Activated naive CD8-positive, alpha-beta T cell treated with anti-CD3 and anti-CD28 coated beads, Interleukin-2, amount 50 U/mL, for 16 hours (primary cell): ENCODE results near the gene ATP2C2.
"Not testable (repeated sequence)": the region's sequence is repeated elsewhere in the genome, so short reads cannot be mapped to it uniquely, and the experiment has no call there.

Source experiments
- DNase-seq: peaks from one replicate; pipeline ENCODE4 v3.0.0-alpha.2; 2020; ENCODE audit warnings: low read depth, low spot score

The ATP2C2 gene

GRCh38 chr16:84418056-84418849 is 49.9 kb downstream of the ATP2C2 start:
- DNase-seq, result no peak

GRCh38 chr16:84419730-84420129 is 51.4 kb downstream of the ATP2C2 start:
- DNase-seq, result no peak

- DNase-seq, result not testable (repeated sequence)
Measured at GRCh38 chr16:84420556-84420955, 52.2 kb downstream of the ATP2C2 start.

GRCh38 chr16:84421081-84421937 is 53.0 kb downstream of the ATP2C2 start:
- DNase-seq, result no peak

- DNase-seq, result no peak
Measured at GRCh38 chr16:84421938-84422220, 53.5 kb downstream of the ATP2C2 start.

- no peak for DNase-seq
Measured at GRCh38 chr16:84423416-84423837, 55.1 kb downstream of the ATP2C2 start.

- DNase-seq, result no peak
Measured at GRCh38 chr16:84425696-84426095, 57.4 kb downstream of the ATP2C2 start.

GRCh38 chr16:84426804-84427203 is 58.5 kb downstream of the ATP2C2 start:
- DNase-seq, result no peak

GRCh38 chr16:84427553-84427952 is 59.2 kb downstream of the ATP2C2 start:
- DNase-seq, result no peak

- DNase-seq, result no peak
Measured at GRCh38 chr16:84430860-84431259, 62.5 kb downstream of the ATP2C2 start.

- no peak for DNase-seq
Measured at GRCh38 chr16:84434800-84435199, 66.5 kb downstream of the ATP2C2 start.

GRCh38 chr16:84436196-84436595 is 67.9 kb downstream of the ATP2C2 start:
- no peak for DNase-seq

- no peak for DNase-seq
Measured at GRCh38 chr16:84438971-84439696, 70.8 kb downstream of the ATP2C2 start.

- no peak for DNase-seq
Measured at GRCh38 chr16:84442416-84443145, 74.2 kb downstream of the ATP2C2 start.

GRCh38 chr16:84443166-84443802 is 74.9 kb downstream of the ATP2C2 start:
- DNase-seq, result no peak

- no peak for DNase-seq
Measured at GRCh38 chr16:84444476-84444875, 76.1 kb downstream of the ATP2C2 start.

GRCh38 chr16:84446084-84446483 is 77.7 kb downstream of the ATP2C2 start:
- no peak for DNase-seq

- no peak for DNase-seq
Measured at GRCh38 chr16:84446596-84447392, 78.5 kb downstream of the ATP2C2 start.

- DNase-seq, result no peak
Measured at GRCh38 chr16:84448444-84448843, 80.1 kb downstream of the ATP2C2 start.
